ENCODE measurements around the gene SLC43A2. TPM values are rescaled to one million over a fixed set of nuclear protein-coding genes. Genes with fewer than 3 reads are reported as not detected.
A peak's percentile ranks its signal among the peaks of the same experiment; 100 is the strongest.

SLC43A2 gene
- total and polyA plus RNA-seq, 2 donors (not counting 1 experiment from before 2014, with no cell fraction given), result 8.4 to 13.7 TPM

- peaks cover 45% of the 10 kb centered on the region for H3K79me2 ChIP-seq (ENCODE audit: control insufficient read depth, insufficient read depth, low read length)
- H3K4me2 ChIP-seq (ENCODE audit: extremely low read depth, insufficient read depth, low read length), result no peak overlapping the region
- H3K4me1 ChIP-seq (ENCODE audit: control insufficient read depth, extremely low read depth, insufficient read depth, low read length), result no peaks in the 10 kb centered on the region
- no peak overlapping the region for H2AFZ ChIP-seq (ENCODE audit: low read length)
- H3K36me3 ChIP-seq (ENCODE audit: control insufficient read depth, insufficient read depth, low read length), result peaks cover 3% of the 10 kb centered on the region
- no peaks in the 10 kb centered on the region for H3K9me3 ChIP-seq (ENCODE audit: control insufficient read depth, insufficient read depth, low read depth, low read length)
- no peak overlapping the region for H3K4me3 ChIP-seq (replicated peaks in 1 of 4; ENCODE audit: control extremely low read depth in 1 of 4, insufficient read depth in 1 of 4, low read depth in 3 of 4, low read length in 4 of 4)
- TF ChIP-seq EZH2 (IDR thresholded peaks at IDR 0.05; ENCODE audit: low read length, missing control alignments) (no peak), CTCF (conservative IDR thresholded peaks at IDR 0.05 in 1 of 2, IDR thresholded peaks at IDR 0.05 in 1 of 2; ENCODE audit: low read depth in 1 of 2, low read length in 2 of 2) (no peak)
- H3K27ac ChIP-seq (ENCODE audit: insufficient read depth, low read length), result no peak overlapping the region
- no peak overlapping the region for H3K9ac ChIP-seq (ENCODE audit: insufficient read depth, low read length)
- no peaks in the 10 kb centered on the region for H4K20me1 ChIP-seq (ENCODE audit: control insufficient read depth, extremely low read depth, insufficient read depth, low read length)
- DNase-seq (ENCODE audit: low read depth in 2 of 2), result no peak
- no peaks in the 10 kb centered on the region for H3K27me3 ChIP-seq (ENCODE audit: control insufficient read depth, insufficient read depth, low read length)
Measured at GRCh38 chr17:1559047-1560043, 69.3 kb downstream of the SLC43A2 start.

- TF ChIP-seq CTCF (conservative IDR thresholded peaks at IDR 0.05 in 1 of 2, IDR thresholded peaks at IDR 0.05 in 1 of 2; ENCODE audit: low read depth in 1 of 2, low read length in 2 of 2), result no peak
- TF ChIP-seq EZH2 (IDR thresholded peaks at IDR 0.05; ENCODE audit: low read length, missing control alignments), result no peak
- H4K20me1 ChIP-seq (ENCODE audit: control insufficient read depth, extremely low read depth, insufficient read depth, low read length), result no peaks in the 10 kb centered on the region
- DNase-seq (ENCODE audit: low read depth in 2 of 2), result no peak
- no peaks in the 10 kb centered on the region for H3K4me1 ChIP-seq (ENCODE audit: control insufficient read depth, extremely low read depth, insufficient read depth, low read length)
- no peaks in the 10 kb centered on the region for H3K27me3 ChIP-seq (ENCODE audit: control insufficient read depth, insufficient read depth, low read length)
- no peak overlapping the region for H3K9ac ChIP-seq (ENCODE audit: insufficient read depth, low read length)
- H3K79me2 ChIP-seq (ENCODE audit: control insufficient read depth, insufficient read depth, low read length), result peaks cover 45% of the 10 kb centered on the region
- peaks cover 3% of the 10 kb centered on the region for H3K36me3 ChIP-seq (ENCODE audit: control insufficient read depth, insufficient read depth, low read length)
- H3K27ac ChIP-seq (ENCODE audit: insufficient read depth, low read length), result no peak overlapping the region
- no peaks in the 10 kb centered on the region for H3K9me3 ChIP-seq (ENCODE audit: control insufficient read depth, insufficient read depth, low read depth, low read length)
- H2AFZ ChIP-seq (ENCODE audit: low read length), result no peak overlapping the region
- H3K4me2 ChIP-seq (ENCODE audit: extremely low read depth, insufficient read depth, low read length), result no peak overlapping the region
- no peak overlapping the region for H3K4me3 ChIP-seq (replicated peaks in 1 of 4; ENCODE audit: control extremely low read depth in 1 of 4, insufficient read depth in 1 of 4, low read depth in 3 of 4, low read length in 4 of 4)
Measured at GRCh38 chr17:1558401-1558800, 70.2 kb downstream of the SLC43A2 start.

- no peak overlapping the region for H3K9ac ChIP-seq (ENCODE audit: insufficient read depth, low read length)
- H3K27me3 ChIP-seq (ENCODE audit: control insufficient read depth, insufficient read depth, low read length), result no peaks in the 10 kb centered on the region
- TF ChIP-seq EZH2 (IDR thresholded peaks at IDR 0.05; ENCODE audit: low read length, missing control alignments) (no peak), CTCF (conservative IDR thresholded peaks at IDR 0.05 in 1 of 2, IDR thresholded peaks at IDR 0.05 in 1 of 2; ENCODE audit: low read depth in 1 of 2, low read length in 2 of 2) (no peak)
- peaks cover 4% of the 10 kb centered on the region for H3K36me3 ChIP-seq (ENCODE audit: control insufficient read depth, insufficient read depth, low read length)
- H3K79me2 ChIP-seq (ENCODE audit: control insufficient read depth, insufficient read depth, low read length), result peaks cover 45% of the 10 kb centered on the region
- DNase-seq (ENCODE audit: low read depth in 2 of 2), result peak; percentile 25 to 61
- no peaks in the 10 kb centered on the region for H3K9me3 ChIP-seq (ENCODE audit: control insufficient read depth, insufficient read depth, low read depth, low read length)
- no peaks in the 10 kb centered on the region for H3K4me1 ChIP-seq (ENCODE audit: control insufficient read depth, extremely low read depth, insufficient read depth, low read length)
- no peak overlapping the region for H3K4me3 ChIP-seq (replicated peaks in 1 of 4; ENCODE audit: control extremely low read depth in 1 of 4, insufficient read depth in 1 of 4, low read depth in 3 of 4, low read length in 4 of 4)
- no peak overlapping the region for H2AFZ ChIP-seq (ENCODE audit: low read length)
- H3K27ac ChIP-seq (ENCODE audit: insufficient read depth, low read length), result no peak overlapping the region
- no peak overlapping the region for H3K4me2 ChIP-seq (ENCODE audit: extremely low read depth, insufficient read depth, low read length)
- H4K20me1 ChIP-seq (ENCODE audit: control insufficient read depth, extremely low read depth, insufficient read depth, low read length), result no peaks in the 10 kb centered on the region
Measured at GRCh38 chr17:1557355-1558095, 71.1 kb downstream of the SLC43A2 start.
